Measurements from ENCODE around the gene KHDRBS1. TPM values are rescaled to one million over a fixed set of nuclear protein-coding genes. Genes with fewer than 3 reads are reported as not detected.

The KHDRBS1 gene
- total RNA-seq, 2 donors from 2014 or later = 36.6 to 37.1 TPM

DNA sequence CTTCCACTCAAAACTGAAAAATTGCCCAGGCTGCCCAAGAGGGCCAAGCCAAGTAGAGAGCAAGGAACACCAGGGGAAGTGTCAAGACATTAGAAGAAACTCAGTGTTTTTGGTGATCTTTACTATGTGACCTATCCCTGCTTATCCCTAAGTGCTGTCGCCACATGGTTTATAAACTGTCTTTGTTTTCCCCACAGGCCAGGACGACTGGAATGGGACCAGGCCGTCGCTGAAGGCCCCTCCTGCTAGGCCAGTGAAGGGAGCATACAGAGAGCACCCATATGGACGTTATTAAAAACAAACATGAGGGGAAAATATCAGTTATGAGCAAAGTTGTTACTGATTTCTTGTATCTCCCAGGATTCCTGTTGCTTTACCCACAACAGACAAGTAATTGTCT is 28.7 kb downstream of the KHDRBS1 start:
- peaks cover 5 to 40% of the 10 kb centered on the region in 2 donors for H3K36me3 ChIP-seq (replicated peaks in 1 of 2; ENCODE audit: insufficient read depth in 1 of 2, low read depth in 2 of 2)
- no peak for ATAC-seq
- no peaks in the 10 kb centered on the region for H3K9me3 ChIP-seq
- DNase-seq = no peak
- no peak overlapping the region for H3K4me3 ChIP-seq
- H3K27ac ChIP-seq = no peak overlapping the region
- intact Hi-C loops (cut with DNase I) = no loop called here
- no peaks in the 10 kb centered on the region for H3K4me1 ChIP-seq
- H3K27me3 ChIP-seq = no peaks in the 10 kb centered on the region
- TF ChIP-seq, protein P1, sequence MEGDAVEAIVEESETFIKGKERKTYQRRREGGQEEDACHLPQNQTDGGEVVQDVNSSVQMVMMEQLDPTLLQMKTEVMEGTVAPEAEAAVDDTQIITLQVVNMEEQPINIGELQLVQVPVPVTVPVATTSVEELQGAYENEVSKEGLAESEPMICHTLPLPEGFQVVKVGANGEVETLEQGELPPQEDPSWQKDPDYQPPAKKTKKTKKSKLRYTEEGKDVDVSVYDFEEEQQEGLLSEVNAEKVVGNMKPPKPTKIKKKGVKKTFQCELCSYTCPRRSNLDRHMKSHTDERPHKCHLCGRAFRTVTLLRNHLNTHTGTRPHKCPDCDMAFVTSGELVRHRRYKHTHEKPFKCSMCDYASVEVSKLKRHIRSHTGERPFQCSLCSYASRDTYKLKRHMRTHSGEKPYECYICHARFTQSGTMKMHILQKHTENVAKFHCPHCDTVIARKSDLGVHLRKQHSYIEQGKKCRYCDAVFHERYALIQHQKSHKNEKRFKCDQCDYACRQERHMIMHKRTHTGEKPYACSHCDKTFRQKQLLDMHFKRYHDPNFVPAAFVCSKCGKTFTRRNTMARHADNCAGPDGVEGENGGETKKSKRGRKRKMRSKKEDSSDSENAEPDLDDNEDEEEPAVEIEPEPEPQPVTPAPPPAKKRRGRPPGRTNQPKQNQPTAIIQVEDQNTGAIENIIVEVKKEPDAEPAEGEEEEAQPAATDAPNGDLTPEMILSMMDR (IDR thresholded peaks at IDR 0.05) = no peak
- TF ChIP-seq POLR2A (IDR thresholded peaks at IDR 0.05) = no peak
- 78 to 83% methylated on average over 5 of the region's 5 CpGs for WGBS, 2 donors

DNA sequence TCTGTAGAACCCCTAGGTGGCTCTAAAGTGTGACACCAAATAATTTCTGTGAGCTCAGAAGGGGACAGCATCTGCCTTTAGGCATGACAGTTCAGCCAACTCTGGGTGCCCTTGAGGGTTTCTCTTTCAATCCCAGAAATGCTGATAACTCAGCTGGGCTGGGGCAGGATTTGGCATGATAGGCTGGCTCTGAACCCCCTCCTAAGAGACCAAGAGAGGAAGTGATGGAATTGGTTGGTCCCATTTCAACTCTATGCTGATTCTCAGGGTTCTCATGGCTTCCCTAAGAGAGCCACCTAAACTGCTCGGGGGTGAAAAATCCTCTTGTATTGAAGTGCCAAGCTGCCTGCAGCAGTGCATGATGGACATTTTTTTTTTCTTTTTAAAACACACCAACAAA is 30.6 kb downstream of the KHDRBS1 start:
- WGBS, 2 donors = 76 to 86% methylated on average over 1 of the region's 1 CpG
- intact Hi-C loops (cut with DNase I) = no loop called here
- Histone ChIP-seq H3K27ac (no peak overlapping the region), H3K4me3 (no peak overlapping the region), H3K27me3 (no peaks in the 10 kb centered on the region), H3K36me3 (replicated peaks in 1 of 2; ENCODE audit: insufficient read depth in 1 of 2, low read depth in 2 of 2) (peaks cover 0 to 31% of the 10 kb centered on the region in 2 donors), H3K4me1 (no peaks in the 10 kb centered on the region), H3K9me3 (no peaks in the 10 kb centered on the region)
- DNase-seq = no peak
- TF ChIP-seq POLR2A (IDR thresholded peaks at IDR 0.05) = no peak
- TF ChIP-seq, protein P1 (IDR thresholded peaks at IDR 0.05) = no peak
- no peak for ATAC-seq

DNA sequence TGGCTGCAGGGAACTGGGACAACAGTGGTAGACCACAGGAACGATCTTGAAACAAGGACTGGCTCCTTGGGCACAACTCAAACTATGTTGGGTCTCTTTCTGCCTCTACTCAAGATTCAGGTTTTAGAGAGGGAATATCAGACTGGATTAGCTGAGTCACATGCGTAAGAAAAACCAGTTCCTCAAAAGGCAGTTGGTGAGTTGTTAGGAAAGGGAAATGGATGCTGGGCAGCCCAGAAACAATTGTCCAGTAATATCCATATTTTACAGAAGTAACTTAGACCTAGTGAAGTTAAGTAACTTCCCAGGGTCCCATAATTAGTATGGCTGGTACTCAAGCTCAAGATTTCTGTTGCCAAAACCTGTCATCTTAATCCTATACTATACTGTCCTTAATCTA is 32.1 kb downstream of the KHDRBS1 start:
- 83 to 87% methylated on average over 2 of the region's 2 CpGs for WGBS, 2 donors
- DNase-seq (no peak), ATAC-seq (no peak)
- H3K9me3 ChIP-seq = no peaks in the 10 kb centered on the region
- no peak overlapping the region for H3K27ac ChIP-seq
- peaks cover 0 to 18% of the 10 kb centered on the region in 2 donors for H3K36me3 ChIP-seq (replicated peaks in 1 of 2; ENCODE audit: insufficient read depth in 1 of 2, low read depth in 2 of 2)
- H3K4me3 ChIP-seq = no peak overlapping the region
- no peaks in the 10 kb centered on the region for H3K4me1 ChIP-seq
- intact Hi-C loops (cut with DNase I) = no loop called here
- no peaks in the 10 kb centered on the region for H3K27me3 ChIP-seq
- TF ChIP-seq, protein P1 (IDR thresholded peaks at IDR 0.05) = no peak
- no peak for TF ChIP-seq POLR2A (IDR thresholded peaks at IDR 0.05)

DNA sequence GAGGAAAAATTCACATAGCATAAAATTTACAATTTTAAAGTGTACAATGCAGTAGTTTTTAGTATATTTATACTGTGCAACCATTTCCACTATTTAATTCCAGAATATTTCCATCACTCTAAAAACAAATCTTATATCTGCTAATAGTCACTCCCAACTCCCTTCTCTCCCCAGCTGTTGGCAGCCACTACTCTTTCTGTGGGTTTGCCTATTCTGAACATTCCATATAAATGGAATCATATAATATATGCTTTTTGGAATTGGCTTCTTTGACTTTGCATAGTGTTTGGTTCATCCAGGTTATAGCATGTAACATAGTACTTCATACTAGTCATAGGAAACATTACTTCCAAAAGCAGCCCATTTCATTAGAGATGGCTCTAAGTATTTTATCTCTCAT is 34.0 kb downstream of the KHDRBS1 start:
- intact Hi-C loops (cut with DNase I) = no loop called here
- no peaks in the 10 kb centered on the region for H3K9me3 ChIP-seq
- ATAC-seq = no peak
- no peaks in the 10 kb centered on the region for H3K4me1 ChIP-seq
- no peak for TF ChIP-seq POLR2A (IDR thresholded peaks at IDR 0.05)
- TF ChIP-seq, protein P1 (IDR thresholded peaks at IDR 0.05) = no peak
- no peak for DNase-seq
- no peaks in the 10 kb centered on the region for H3K27me3 ChIP-seq
- peaks cover 0 to 3% of the 10 kb centered on the region in 2 donors for H3K36me3 ChIP-seq (replicated peaks in 1 of 2; ENCODE audit: insufficient read depth in 1 of 2, low read depth in 2 of 2)
- no peak overlapping the region for H3K27ac ChIP-seq
- no peak overlapping the region for H3K4me3 ChIP-seq

DNA sequence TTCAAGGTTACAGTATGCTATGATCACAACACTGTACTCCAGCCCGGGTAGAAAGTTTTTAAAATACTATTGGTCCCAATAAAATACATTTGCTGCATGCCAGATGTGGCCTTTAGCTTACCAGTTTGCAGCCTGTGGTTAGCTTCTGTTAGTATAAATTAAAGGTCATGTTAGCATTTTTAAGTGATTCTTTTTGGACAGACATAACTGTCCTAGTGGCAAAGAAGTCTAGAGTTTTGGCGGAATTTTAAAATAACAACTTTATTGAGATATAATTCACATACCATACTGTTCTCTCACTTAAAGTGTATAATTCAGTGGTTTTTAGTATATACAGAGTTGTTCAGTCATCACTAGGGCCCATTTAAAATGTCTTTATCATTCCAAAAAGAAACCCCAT is 34.8 kb downstream of the KHDRBS1 start:
- Histone ChIP-seq H3K27ac (no peak overlapping the region), H3K9me3 (no peaks in the 10 kb centered on the region), H3K36me3 (replicated peaks in 1 of 2; ENCODE audit: insufficient read depth in 1 of 2, low read depth in 2 of 2) (peaks cover 2% of the 10 kb centered on the region in 2 donors), H3K4me3 (no peak overlapping the region), H3K4me1 (no peaks in the 10 kb centered on the region), H3K27me3 (no peaks in the 10 kb centered on the region)
- DNase-seq = no peak
- no peak for TF ChIP-seq POLR2A (IDR thresholded peaks at IDR 0.05)
- TF ChIP-seq, protein P1 (IDR thresholded peaks at IDR 0.05) = no peak
- WGBS, 2 donors = 68 to 90% methylated on average over 2 of the region's 2 CpGs
- intact Hi-C loops (cut with DNase I) = no loop called here
- no peak for ATAC-seq

All from body of pancreas (tissue), 4 donors.